ENCODE measurements around the gene DONSON.
"Not testable (repeated sequence)": the region's sequence is repeated elsewhere in the genome, so short reads cannot be mapped to it uniquely, and the experiment has no call there.

The DONSON gene, protein sequence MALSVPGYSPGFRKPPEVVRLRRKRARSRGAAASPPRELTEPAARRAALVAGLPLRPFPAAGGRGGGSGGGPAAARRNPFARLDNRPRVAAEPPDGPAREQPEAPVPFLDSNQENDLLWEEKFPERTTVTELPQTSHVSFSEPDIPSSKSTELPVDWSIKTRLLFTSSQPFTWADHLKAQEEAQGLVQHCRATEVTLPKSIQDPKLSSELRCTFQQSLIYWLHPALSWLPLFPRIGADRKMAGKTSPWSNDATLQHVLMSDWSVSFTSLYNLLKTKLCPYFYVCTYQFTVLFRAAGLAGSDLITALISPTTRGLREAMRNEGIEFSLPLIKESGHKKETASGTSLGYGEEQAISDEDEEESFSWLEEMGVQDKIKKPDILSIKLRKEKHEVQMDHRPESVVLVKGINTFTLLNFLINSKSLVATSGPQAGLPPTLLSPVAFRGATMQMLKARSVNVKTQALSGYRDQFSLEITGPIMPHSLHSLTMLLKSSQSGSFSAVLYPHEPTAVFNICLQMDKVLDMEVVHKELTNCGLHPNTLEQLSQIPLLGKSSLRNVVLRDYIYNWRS

DNA sequence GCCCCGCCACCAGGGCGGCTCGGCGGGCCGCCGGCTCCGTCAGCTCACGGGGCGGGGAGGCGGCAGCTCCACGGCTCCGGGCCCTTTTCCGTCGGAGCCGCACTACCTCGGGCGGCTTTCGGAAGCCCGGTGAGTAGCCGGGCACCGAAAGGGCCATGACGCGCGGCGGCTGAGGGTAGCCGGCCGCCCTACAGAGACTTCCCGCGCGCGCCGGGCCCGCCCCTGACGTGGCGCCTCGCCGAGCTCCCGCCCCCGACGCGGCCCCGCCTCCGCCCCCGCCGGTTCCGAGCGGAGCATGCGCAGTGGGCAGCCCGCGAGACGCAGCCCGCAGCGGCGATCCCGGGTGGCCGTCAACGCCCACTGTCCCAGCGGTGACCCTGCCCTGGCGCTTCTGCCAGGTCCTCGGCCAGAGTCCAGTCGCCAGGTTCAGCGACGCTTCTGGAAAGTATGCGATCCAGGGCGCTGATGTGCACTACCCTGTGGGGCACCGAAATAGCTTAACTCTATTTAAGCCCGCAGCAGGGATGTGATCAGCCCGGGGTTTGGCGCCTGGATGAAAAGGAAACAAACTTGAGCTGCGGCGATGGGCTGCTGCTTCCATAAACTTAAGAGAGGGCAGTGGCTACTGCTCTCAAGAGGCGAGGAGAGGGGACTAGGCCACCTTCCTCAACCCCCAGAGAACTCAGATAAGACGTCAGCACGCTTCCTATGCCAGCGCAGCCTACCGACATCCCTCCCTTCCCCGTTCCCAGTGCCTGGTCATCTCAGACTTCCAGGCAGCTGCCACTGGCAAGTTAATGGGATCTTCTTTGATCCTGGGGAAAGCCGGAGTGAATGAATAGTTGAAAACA, at the start of gene DONSON:
Gene DONSON, minus strand, starts transcription at position 200 of the 851 bp plus-strand sequence. Its CDS starts 43 bp downstream, at position 157.
- DNase-seq (ENCODE audit: insufficient read length, low spot score): peak; percentile 75
- TF ChIP-seq, protein P1, sequence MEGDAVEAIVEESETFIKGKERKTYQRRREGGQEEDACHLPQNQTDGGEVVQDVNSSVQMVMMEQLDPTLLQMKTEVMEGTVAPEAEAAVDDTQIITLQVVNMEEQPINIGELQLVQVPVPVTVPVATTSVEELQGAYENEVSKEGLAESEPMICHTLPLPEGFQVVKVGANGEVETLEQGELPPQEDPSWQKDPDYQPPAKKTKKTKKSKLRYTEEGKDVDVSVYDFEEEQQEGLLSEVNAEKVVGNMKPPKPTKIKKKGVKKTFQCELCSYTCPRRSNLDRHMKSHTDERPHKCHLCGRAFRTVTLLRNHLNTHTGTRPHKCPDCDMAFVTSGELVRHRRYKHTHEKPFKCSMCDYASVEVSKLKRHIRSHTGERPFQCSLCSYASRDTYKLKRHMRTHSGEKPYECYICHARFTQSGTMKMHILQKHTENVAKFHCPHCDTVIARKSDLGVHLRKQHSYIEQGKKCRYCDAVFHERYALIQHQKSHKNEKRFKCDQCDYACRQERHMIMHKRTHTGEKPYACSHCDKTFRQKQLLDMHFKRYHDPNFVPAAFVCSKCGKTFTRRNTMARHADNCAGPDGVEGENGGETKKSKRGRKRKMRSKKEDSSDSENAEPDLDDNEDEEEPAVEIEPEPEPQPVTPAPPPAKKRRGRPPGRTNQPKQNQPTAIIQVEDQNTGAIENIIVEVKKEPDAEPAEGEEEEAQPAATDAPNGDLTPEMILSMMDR (IDR thresholded peaks at IDR 0.05; ENCODE audit: insufficient read depth, missing control alignments): no peak
- no peak for FAIRE-seq

DNA sequence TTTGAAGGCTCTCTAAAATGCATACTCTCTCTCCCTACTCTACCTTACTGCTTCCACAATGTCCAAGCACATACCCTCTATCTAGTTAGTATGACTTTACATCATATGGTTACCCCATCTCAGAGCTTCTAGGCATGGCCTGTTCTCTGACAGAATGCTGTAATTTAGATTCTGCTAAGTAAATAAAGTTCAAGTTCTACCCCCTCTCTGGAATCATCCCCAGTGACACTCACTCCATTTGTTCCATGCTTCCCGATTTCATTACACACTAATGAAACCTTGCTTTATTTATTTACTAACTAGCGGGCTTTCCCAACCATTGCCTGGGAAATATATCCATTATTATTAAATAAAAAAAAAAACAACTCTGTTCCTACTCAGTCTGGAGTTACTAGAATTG, 45.8 kb upstream of the DONSON start:
- no peak for FAIRE-seq
- TF ChIP-seq, protein P1 (IDR thresholded peaks at IDR 0.05; ENCODE audit: insufficient read depth, missing control alignments): no peak
- no peak for DNase-seq (ENCODE audit: insufficient read length, low spot score)

DNA sequence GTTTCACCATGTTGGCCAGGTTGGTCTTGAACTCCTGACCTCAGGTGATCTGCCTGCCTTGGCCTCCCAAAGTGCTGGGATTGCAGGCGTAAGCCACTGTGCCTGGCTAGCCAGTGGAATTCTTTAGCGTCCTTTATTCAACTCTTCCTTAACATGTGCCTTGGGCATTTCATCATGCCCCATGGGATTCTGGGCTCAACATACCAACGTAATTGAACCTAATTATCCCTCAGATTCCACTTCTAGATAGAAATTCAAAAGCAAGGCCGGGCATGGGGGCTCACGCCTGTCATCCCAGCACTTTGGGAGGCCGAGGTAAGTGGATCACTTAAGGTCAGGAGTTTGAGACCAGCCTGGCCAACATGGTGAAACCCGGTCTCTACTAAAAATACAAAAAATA, 37.7 kb upstream of the DONSON start:
- DNase-seq (ENCODE audit: insufficient read length, low spot score); FAIRE-seq: not testable (repeated sequence)

DNA sequence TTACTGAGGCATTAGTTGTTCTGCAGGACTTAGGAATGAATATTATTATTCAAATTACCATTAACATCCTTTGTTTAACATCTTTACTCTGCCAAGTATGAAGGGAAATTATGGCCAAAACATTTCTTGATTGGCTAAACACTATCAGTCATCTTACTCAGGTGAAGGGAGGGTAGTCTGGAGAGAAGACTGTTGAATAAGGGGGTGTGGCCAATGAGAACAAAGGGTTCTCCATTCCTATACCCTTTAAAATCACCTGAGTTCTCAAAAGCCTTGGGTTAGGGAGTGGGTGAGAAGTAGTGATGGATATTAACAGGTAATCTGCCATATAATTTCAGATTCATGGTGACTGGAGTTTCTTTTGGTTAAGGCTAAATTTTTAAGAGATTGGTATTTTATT, 33.8 kb upstream of the DONSON start:
- TF ChIP-seq, protein P1 (IDR thresholded peaks at IDR 0.05; ENCODE audit: insufficient read depth, missing control alignments): no peak
- no peak for FAIRE-seq
- DNase-seq (ENCODE audit: insufficient read length, low spot score): no peak

DNA sequence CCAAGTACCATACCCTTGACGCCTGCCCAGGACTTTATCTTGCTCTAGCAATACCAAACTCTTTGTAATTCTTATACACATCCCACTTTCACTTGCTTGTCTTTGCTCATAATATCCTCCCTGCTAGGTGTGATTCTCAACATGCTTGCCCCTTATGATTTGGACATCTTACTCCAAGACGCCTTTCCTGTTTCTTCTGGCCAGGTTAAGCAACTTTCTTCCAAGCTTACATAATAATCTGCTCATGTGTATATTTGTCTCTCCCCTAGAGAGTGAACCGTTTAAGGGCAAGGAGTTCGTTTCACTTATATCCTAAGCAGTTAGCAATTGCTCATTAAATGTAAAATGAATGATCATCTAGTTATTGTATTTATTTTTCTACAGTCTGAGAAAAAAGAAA, 31.2 kb upstream of the DONSON start:
- DNase-seq (ENCODE audit: insufficient read length, low spot score) (no peak), FAIRE-seq (no peak)
- TF ChIP-seq, protein P1 (IDR thresholded peaks at IDR 0.05; ENCODE audit: insufficient read depth, missing control alignments): no peak

DNA sequence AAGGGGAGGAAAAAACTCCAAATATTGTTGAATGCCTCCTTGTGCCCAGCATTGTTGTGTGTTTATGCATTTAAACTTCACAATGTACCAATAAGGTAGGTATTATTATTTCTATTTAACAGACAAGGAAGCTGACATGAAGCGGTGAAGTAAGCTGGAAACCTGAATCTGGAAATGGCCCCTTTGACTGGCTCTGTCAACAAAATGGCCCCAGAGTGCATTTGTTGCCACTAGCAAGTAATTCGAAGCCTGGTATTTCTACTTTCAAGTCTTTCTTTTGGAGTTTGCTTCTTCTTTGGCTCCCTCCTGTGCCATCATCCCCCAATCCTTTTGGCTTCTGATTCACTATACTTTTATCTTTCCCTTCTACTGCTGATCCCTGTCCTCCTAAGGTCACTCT, 29.9 kb upstream of the DONSON start:
- DNase-seq (ENCODE audit: insufficient read length, low spot score): no peak
- no peak for FAIRE-seq
- TF ChIP-seq, protein P1 (IDR thresholded peaks at IDR 0.05; ENCODE audit: insufficient read depth, missing control alignments): no peak

DNA sequence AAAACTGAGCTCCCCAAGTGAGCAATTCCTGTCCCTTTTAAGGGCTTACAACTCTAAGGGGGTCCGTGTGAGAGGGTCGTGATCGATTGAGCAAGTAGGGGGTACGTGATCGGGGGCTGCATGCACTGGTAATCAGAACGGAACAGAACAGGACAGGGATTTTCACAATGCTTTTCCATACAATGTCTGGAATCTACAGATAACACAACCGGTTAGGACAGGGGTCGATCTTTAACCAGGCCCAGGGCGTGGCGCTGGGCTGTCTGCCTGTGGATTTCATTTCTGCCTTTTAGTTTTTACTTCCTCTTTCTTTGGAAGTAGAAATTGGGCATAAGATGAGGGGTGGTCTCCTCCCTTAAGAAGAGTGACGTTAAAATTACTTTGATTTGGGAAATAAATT, 29.1 kb upstream of the DONSON start:
- not testable (repeated sequence) for DNase-seq (ENCODE audit: insufficient read length, low spot score); FAIRE-seq

Data from D721Med (cell line).